Nucleus accumbens (tissue), 56 donors: Measurements from ENCODE around the gene TFDP2.

Experiments
- DNase-seq, 56 donors: peaks; one replicate each; lab custom pipeline; 2025; lab: John Stamatoyannopoulos, UW

The TFDP2 gene

GRCh38 chr3:141894524-141895176, 254.7 kb downstream of the TFDP2 start:
- no peak for DNase-seq
